Femur (tissue), 1 donor: Measurements from ENCODE around the gene ENOX1.
"Not testable (repeated sequence)": the region's sequence is repeated elsewhere in the genome, so short reads cannot be mapped to it uniquely, and the experiment has no call there.

Source experiments
- DNase-seq: peaks from one replicate; pipeline ENCODE4 v3.0.0-alpha.2; 2017

ENOX1 gene

DNA sequence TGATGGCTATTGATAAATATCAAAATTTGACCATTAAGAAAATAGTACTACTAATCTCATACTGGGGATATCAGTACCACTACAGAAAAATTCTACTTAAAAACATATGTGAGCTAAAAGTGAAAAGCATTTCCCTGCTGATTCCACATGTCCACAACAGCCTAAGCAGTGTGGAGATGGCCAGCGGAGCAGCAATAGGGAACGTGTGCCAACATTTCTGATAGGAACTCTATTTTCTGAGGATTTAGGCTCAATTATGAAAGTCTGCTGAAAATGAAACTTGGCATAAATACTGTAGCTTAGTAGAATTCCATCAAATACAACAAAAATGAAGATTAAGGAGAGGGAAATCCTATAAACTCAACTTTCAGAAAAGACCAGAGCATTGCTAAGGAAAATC lies 311.6 kb downstream of the ENOX1 start:
- DNase-seq: no peak

DNA sequence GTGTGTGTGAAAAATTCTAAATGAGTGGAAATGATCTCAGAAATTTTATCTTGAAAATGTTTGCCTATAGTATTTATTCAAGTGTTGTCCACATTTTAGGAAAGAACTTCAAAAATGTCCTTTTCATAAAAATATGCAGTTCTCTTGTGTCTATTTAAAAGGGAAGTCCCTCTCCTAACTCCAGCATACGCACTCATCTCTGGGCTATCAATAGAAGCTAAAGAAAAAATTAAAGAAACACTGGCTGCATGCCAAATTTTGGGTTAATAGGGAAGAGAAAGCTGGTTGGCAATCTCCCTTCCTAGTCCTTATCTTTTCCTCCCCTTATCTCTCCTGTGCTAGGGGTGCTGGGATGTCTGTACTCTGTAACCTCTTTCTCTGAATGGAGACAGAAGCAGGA lies 313.3 kb downstream of the ENOX1 start:
- no peak for DNase-seq

DNA sequence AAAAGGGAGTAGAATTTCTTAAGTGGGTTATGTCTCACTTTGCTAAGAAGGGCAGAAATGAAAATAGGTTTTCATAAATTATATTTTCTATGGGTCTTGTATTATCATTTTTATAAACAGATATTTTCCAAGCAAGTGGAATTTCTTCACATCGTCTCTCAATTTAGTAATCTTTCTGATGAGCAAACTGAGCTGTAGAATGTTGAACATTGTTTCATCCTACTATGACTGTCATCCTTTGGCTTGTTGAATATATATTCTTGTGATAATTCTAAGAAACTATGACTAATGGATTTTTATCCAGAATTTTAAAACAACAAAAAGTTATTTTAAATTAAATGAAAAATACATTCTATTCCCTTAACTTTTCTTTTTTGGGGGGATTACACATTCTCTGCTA lies 313.8 kb downstream of the ENOX1 start:
- DNase-seq: no peak

DNA sequence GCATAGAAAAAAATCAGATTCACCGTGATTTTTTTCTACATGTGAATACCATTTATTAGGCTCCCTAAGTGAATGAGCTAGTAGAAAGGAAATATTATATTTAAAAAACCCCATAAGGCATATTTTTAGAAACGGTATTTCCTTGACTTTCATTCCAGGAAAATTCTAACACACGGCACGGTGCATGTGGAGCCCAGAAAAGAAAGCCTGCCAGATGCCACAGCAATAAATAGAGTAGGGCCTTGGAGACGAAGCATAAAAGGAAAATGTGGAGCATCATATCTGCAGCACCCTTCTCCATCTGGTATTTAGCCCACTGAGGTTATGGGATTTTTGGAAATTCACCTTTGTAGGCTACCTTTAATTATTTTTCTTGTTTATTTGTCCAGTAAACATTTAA lies 314.4 kb downstream of the ENOX1 start:
- peak; percentile 66 for DNase-seq

DNA sequence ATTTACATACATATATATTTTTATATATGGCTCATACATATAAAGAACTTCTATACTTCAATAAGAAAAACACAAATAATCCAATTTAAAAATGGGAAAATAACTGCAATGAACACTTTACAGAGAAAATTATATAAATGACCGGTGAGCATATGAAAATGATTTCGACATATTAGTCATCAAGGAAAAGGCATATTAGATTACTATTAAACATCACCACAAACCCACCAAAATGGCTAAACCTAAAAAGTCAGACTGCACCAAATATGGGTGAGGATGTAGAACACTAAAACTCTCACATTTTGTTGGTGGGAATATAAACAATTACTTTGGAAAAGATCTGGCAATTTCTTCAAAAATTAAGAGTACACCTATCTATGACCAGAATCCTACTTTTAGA lies 316.2 kb downstream of the ENOX1 start:
- DNase-seq: no peak

DNA sequence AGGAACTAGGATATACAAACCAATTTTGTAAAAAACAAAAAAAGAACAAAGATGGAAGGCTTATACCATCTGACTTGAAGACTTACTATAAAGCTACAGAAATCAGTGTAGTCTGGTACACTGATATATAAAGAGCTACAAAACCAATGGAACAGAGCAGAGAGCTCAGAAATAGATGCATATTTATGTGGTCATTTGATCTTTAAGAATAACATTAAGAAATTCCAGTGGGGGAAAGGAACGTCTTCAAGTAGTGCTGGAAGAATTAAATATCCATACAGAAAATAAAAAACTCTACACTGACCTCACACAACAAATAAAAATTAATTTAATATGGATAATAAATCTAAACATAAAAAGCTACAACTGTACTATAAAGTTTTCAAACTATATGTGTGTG lies 317.0 kb downstream of the ENOX1 start:
- no peak for DNase-seq

DNA sequence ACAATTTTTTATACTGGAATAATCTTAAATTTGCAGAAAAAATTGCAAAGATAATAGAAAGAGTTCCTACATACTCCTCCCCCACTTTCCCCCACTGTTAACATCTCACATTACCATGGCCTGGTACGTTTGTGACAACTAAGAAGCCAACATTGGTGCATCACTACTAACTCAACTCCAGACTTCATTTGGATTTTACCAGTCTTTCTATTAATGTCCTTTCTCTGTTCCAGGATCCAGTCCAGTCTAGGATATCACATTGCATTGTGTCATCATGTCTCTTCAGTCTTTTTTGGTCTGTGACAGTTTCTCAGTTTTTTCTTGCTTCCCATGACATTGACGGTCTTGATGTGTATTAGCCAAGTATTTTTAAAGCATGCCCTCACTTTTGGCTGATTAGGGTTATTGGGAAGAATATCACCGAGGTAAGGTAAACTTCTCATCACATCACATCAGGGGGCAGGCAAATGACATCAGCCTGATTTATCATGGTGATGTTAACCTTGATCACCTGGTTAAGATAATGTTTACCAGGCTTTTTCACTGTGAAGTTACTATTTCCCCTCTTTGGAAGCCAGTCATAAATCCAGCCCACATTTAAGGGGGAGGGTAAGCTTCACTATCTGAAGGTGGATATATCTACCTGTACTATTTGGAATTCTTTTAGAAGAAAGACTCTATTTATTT lies 322.1 kb downstream of the ENOX1 start:
- no peak for DNase-seq

DNA sequence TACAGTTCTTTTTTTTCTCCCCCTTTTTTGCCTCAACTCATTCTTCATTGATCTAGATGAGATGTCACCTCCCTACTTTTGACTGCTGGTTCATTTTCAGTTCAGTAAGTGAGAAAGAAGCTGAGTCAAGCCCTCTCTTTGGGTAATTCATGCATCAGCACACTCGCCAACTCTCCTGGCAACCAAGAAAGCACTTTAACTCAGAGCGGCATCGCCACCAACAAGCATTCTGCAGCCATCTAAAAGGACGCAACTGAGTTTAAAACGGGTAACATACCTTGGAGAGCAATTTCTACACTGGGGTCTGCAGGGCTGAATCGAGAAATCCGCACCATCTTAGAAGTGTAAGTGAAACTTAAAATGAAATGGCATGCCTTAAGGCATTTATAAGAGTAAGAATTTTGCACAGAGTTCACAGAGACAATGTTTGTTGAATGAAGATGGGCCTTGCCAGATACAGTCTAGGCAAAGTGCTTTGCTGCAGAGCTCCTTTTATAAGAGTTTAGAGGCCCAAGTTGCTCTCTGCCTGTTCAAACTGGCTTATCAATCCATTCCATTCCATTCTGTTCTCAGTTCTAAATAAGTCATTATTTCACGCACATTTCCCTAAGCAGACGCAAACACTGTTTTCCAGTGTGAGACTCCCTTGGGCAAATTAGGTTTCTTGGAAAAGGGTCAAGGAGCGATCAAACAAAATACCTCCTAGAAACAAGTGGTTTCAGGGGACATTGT lies 338.0 kb downstream of the ENOX1 start:
- DNase-seq: no peak

DNA sequence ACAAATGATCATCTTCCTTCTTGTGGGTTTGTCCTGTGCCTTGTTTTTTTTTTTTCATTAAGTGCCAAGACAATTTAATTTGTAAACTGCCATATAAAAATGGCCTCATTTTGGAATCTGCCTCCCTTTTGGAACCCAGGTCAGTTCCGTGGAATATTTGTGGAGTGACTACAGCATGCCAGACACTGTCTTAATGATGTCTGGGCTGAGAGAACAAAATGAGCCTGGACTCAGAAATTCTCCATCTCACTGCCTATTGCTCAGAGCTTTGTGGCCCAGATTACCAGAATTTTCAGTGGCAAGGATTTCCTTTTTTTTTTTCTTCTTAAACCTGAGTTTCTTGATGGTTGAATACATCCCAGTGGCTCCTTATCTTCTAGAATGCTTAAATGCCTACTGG lies 340.6 kb downstream of the ENOX1 start:
- no peak for DNase-seq

DNA sequence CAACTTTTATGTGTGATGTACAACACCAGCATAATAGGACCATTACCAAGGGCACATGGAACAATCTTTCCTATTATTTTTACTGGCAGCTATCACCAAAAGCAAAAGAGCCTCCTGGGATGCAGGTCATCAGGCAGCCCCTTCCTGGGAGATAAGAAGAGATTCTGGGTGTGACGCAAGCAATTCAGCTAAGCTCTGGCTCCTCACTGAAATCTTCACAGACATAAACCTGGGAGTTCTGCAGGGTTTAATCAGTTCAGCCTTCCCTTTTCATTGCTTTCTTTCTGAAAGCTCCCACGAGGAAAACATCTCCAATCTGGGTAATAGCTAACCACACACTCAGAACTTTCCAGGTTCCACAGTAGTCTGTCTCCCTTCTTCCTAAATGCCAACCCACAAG lies 341.1 kb downstream of the ENOX1 start:
- DNase-seq: no peak

DNA sequence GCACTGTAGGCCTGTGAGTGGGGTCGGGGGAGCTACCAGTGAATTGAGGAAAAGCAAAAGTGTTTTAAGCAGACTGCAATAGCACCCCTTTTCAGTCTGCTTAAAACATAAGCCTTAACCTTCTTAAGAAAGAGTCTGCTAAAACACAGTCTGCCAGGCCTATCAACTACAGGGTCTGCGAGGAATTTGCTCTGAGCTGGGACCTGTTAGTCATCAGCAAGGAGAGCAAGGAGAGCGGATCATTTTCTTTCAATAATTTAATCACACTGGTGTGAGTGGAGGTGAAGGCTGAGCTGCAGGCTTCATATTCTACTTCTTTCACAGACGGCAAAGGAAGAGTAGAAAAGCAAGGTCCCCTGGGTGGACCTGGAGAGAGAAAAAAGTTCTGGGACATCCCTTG lies 342.7 kb downstream of the ENOX1 start:
- no peak for DNase-seq

DNA sequence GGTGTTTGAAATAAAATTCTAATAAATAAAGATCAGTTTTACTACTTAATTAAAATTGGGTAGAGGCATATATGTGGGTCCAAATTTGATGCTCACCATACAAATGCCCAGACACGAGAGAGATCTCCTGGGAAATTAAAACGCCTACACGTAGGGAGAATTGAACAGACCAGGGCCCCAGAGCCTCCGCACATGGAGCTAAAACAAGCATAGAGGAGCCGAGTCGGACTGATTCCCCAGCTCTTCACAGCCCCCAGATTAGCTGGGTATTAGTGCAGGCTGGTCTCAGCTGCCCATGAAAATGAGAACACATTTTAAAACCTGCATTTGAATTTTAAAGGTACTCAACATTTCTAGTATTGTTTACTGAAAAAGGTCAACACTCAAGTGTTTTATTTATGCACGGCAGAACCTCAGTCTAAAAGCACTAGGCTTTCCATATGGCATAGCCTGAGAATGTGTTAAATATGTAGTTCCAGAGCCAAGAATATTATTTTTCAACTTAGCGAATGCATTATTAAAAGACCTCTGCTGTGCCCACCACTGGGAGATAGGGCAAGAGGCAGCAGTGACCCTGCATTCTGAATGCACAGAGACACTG lies 344.8 kb downstream of the ENOX1 start:
- no peak for DNase-seq

DNA sequence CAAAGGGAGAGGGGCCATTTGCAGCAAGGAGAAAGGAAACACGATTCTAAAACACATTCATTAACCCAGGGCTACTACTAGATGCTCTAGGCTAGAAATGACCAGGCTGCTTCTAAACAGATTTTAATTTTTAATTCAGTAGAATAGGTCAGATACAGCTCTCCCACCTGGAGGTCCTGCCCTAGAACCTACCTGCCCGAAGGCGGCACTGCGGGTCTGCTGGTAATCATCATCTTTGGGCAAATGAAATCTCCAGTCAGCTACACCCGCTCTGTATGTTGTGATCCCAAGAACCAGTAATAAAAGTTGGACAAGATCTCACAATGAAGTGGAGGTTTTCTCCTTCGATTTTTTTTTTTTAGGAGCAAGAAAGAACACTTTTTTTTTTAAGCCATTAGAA lies 345.3 kb downstream of the ENOX1 start:
- DNase-seq: no peak

DNA sequence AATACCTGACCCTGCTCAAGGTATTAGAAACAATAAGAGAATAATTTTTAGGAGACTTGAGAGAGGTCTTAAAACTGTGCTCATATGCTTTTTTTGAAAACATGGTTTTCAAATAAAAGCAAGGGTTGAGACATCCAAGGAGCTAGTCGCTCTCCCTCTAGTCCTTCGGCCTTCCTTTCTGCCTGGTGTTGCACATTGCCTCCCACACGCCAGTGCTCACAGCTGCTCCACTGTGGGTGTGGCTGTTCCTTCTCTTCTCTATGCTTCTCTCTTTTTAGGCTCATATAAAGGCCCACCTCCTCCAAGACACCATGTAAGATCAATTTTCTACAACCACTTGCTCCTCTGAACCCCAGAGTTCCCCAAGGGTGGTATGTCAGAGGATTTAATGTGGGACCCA lies 352.6 kb downstream of the ENOX1 start:
- DNase-seq: no peak

DNA sequence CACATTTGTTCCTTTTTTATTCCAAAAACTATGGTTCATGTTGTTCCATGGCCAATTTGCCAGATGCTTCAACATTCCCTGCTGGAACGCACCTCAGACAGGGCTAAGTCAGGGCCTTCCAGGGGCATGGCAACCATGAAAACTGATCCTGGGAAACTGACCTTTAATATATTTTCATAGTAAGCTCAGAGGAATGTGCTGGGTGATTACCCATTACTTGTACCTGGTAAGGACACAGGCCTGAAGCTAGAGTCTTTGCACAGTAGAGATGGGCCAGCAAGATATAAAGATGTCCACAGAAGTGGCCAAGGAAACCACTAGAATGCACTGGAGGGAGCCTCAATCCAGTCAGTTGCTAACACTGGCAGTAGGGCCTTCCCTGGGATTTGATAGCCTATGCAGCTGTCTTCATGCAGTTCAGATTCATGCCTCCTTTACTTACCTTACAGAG lies 353.1 kb downstream of the ENOX1 start:
- DNase-seq: no peak

DNA sequence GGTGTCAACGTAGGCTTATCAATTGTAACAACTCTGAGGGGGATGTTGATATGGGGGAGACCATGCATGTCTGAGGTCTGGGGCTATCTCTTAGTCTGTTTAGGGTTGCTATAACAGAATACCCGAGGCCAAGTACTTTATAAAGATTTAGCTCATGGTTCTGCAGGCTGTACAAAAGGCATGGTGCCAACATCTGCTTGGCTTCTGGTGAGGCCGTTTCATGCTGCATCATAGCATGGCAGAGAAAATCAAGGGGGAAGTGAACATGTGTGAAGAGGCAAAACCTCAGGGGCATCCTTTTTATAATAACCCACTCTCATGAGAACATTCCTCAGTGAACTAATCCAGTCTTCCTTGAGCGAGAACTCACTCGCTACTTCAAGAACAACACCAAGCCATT lies 353.8 kb downstream of the ENOX1 start:
- peak; percentile 65 for DNase-seq

DNA sequence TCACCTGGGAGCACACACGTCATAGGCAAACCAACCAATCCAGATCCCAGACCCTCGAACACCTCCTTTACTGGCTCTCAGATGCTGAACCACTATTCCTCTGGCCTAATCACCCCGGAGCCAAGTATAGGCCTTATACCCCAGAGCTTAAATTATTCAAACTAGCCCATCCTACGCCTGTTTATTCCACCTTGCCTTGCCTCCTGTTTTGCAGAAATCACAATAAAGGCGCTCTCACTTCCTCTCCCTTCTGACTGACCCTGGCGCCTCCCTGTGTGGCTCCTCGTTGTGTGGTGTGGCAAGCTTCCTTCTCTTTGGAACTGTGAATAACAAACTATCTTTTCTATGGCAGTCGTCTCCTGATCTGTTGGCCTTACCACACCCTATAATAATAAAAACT lies 354.9 kb downstream of the ENOX1 start:
- DNase-seq: no peak

DNA sequence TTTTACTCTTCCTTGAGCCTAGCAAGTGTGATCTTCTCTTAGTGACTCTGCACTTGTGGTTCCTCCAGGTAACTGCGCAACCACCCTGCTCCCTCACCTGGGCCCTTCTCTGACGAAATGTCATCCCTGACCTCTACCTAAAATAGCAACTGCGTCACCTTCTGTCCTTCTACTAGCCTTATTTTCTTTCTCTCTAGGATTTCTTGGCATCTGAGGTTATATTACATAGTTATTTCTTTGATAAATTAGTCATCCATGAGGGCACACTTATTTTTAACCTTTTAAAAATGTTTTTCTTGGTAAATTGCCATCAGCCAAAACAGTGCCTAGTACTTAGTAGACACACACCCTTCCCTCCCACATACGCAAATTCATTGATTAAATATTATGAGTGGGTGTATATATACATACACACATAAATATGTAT lies 355.5 kb downstream of the ENOX1 start:
- no peak for DNase-seq

DNA sequence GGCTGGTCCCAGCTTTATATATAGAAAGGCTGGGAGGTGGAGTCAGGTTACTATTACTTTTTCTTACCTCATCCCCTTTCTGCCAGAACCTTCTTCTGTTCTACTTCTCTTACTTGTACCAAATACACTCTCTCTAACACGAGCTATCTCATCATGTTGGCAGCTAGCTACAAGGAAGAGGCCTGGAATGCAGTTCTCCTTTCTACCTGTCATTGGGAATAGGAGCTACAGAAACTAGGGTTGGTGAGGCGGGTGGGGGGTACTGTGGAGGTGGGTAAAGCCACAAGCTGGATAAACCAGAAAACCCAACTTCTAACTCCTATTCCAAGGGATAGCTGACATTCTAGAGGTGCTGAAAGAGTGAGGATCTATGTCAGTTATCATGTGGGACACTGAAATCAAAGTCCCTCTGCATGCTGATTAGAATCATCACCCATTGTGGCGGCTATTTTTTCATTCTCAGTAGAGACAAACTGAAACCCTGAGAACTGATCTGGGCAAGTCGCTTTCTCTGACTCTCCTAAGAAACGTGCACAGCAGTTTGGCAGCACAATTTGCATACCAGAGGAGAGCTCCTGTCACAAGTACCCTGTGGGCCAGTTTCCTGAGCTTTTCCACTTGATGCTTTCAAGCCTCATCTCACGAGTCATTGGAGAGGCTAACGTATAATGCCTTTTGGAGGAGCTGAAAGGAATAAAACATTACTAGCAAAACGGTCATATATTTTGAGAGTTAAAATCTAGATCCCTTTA lies 358.1 kb downstream of the ENOX1 start:
- DNase-seq: no peak

DNA sequence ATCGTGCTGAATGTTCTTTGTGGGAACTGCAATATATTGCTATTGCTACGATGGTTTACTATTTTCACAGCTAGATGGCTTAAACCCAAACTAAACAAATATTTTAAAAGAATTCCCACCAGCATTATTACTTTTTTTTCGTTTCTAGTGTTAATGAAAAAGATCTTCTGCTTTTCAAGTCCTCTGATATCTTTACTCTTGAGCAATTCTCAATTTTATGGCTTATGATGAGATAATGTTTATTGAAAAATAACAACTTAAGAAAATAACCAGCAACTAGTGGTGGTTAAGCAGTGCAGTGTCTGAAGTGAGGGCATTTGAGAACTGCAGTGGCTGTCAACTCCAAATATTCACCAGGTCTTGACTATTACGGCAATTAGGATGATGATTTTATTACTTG lies 360.4 kb downstream of the ENOX1 start:
- no peak for DNase-seq

DNA sequence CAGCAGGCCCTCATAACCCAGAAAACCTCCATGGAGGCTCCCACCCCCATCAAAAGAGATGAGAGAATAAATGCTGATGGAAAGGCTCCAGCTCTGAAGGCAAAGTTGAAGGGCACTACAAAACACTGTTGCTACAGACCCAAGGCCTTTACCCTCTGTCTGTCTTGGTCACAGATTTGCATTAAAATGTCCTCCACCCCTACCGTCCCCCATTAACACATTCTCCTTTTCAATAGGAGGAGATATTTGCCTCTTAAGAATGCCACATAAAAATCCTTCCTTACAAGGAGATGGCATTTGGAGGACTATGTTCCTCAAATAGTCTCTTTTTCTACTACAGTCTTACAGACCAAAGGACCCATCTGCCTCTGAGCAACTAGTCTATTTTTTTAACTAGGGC lies 361.5 kb downstream of the ENOX1 start:
- DNase-seq: no peak

DNA sequence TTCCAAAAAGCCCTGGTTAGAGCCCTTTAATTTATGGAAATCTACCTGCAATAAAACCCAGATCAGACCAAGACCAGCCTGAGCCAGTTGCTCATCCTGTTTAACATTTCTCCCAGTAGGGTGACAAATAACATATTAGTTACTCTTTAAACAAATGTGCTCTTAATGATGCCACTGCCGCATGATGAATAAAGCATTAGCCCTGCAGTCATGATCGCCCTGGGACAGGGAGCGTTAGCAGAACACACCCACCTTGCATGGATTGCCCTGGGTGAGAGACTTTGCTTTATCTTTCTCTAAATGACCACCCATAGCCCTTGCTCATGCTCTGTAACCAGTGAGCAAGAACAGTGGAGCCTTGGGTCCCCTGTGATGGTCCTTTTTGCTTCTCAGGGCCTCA lies 362.4 kb downstream of the ENOX1 start:
- DNase-seq: no peak

DNA sequence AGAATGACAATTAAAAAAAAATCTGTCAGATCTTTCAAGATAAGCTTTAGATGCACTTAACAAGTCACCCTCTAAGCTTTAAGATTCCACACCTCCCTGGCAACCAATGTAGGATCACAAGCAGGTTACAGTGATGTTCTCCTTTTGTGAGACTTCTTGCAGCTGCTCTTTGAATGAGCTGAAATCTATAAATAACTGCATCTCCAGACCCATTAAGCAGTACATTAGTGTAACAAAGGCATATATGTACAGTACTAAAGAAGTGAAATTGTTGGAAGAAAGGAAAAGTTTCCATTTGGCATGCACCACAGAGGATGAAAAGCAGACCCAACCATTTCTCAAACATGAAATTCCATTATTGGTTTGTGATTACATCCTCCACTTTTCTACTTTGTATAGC lies 364.7 kb downstream of the ENOX1 start:
- no peak for DNase-seq

DNA sequence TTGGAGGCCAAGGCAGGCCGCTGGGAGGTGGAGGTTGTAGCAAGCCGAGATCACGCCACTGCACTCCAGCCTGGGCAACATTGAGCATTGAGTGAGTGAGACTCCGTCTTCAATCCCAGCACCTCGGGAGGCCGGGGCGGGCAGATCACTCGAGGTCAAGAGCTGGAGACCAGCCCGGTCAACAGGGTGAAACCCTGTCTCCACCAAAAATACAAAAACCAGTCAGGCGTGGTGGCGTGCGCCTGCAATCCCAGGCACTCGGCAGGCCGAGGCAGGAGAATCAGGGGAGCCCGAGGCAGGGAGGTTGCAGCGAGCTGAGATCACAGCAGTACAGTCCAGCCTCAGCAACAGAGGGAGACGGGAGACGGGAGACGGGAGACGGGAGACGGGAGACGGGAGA lies 369.9 kb downstream of the ENOX1 start:
- not testable (repeated sequence) for DNase-seq
